HG03175 (cell line): Measurements from ENCODE around the gene GSE1.

Experiments used
- ATAC-seq: cut with Tn5 transposase; IDR thresholded peaks from one replicate; pipeline ENCODE4 v1.9.1; 2021; ENCODE audit warnings: mild to moderate bottlenecking, moderate library complexity; ENCODE audit not compliant: unreplicated experiment

Gene GSE1

DNA sequence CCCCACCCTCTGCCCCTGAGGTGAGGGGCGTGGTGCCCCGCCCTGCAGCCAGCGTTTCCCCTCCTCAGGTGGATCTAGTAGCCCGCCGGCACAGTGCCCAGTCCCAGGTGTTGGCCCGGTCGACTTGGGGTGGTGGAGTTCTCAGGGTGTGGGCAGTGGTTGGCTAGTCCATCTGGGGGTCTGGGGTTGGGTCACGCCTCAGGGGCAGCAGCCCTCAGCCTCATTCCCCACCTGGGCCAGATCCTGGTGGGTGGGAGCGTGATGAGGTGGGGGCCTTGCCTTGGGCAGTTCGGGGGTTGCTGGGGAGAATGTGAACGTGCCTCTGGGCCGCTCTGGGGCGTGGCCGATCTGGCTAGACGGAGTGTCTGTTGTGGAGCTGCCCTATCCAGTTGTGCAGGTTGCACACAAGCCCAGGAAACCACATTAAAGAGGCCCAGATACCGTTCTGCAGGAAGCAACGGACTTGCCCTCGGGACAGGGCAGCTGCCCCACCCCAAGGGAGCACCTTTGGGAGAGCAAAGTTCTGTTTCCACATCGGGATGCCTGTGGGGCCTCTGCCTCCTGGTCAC lies 32.0 kb downstream of the GSE1 start:
- no peak for ATAC-seq

DNA sequence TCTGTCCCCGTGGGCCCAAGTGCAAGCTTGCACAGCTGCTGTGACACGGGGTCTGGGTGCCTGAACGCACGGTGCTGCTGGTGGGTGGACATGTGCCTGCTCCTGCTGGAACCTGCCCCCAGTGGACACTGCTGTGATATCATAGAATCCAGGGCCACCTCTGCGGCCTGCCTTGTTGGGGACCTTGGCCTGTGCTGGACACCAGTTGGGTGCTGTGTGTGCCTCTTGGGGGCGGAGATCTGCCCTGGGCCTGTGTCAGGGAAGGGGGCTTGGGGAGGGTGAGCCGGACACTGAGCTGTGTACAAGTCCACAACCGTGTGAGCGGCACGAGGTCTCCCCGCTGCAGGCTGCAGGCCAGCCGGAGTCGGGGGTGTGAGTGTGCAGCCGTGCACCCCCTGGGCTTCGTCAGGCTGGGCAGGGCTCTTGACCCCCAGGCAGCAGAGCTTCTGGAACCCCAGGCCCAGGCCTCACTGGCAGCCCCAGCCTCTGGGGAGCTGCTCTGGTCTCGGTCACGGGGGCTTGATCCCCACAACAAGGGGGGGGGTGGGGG lies 33.3 kb downstream of the GSE1 start:
- no peak for ATAC-seq

DNA sequence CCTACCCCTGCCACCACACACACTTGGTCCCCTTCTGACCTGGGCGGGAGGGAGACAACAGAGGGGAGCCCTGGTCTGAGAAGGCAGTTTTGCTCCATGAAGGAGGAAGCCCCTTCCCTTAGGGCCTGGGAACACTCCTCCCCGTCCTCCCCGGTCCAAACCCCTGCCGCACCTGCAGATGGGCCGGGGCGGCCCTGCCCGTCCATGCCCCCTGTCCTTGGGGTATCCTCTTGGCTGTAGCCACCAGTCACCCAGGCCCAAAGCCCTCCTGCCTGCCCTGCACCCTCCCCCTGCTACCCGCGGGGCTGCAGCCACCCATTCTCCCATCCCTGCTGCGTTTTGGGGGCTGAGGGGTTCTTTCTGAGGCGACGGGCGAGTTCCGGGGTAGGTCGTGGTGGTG lies 33.9 kb downstream of the GSE1 start:
- ATAC-seq = no peak

DNA sequence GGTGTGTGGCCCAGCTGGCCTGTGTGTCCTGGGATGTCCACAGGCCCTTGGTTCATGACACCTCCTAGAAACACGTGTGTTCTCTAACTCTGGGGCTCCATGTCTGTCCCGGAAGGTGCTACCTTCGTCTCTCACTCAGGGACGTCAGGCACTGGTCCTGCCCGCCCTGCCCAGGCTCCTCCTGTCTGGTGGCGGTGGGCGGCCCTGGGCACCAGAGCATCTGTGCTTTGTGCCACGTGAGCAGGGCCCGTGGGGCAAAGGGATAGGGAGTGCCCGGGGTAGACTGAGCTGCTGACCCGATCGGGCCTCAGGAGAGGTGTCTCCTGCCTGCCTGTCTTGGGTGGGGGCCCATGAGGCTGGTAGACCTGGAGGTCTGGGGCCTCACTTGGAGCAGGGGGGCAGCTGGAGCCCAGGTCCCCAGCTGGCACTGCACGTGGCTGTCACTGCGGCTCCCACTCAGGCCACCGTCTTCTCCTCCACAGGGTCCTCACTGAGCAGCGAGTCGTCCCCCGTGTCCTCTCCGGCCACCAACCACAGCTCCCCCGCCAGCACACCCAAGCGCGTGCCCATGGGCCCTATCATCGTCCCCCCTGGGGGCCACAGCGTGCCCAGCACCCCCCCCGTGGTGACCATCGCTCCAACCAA lies 35.1 kb downstream of the GSE1 start:
- ATAC-seq = no peak

DNA sequence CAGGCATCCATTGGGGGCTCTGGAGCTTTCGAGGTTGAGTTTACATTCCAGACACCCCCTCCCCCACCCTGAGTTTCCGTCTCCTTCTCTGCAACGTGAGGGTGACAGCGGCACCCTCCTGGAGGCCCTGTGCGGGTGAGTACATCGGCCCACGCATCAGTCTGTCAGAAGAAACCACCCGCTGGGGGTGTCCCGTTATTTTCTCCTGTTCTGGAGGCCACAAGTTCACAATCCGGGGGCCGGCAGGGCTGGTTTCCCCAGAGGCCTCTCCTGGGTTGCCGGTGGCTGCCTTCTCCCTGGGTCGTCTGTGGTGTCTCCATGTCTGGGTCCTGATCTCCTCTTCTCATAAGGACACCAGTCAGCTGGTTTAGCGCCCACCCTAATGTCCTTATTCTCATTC lies 35.7 kb downstream of the GSE1 start:
- ATAC-seq = no peak

DNA sequence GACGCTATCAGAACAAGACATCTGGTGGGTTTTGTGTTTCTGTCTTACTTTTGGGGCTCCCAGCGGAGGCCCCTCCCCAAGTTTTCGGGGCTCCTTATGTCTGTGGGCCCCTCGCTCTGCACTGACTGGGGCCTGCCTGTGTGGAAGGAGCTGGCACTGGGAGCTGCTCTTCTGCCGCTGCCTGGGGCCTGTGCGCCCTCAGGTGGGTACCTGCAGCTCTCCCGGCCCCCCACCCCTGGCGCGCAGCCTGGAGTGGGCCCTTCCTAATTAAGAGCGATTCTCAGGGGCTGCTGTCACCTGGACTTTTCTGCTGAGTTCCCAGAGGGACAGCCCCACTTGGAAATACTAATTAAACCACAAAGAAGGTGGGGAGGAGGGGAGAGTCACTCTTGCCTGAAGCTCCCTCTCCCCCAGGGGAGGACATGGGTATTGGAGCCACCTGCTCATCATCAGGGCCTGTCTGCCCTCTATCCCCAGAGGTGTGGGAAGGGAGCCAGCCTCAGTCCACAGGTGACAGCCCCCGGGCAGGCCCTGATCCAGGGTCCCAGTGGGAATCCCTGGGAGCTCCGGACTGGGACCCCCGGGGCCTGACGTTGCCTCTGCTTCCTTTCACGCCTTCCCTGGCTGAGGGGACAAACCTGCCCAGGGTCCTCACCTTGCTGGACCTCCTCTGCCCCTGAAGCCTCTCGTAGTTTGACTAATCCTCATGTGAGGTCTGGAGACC lies 36.5 kb downstream of the GSE1 start:
- no peak for ATAC-seq

DNA sequence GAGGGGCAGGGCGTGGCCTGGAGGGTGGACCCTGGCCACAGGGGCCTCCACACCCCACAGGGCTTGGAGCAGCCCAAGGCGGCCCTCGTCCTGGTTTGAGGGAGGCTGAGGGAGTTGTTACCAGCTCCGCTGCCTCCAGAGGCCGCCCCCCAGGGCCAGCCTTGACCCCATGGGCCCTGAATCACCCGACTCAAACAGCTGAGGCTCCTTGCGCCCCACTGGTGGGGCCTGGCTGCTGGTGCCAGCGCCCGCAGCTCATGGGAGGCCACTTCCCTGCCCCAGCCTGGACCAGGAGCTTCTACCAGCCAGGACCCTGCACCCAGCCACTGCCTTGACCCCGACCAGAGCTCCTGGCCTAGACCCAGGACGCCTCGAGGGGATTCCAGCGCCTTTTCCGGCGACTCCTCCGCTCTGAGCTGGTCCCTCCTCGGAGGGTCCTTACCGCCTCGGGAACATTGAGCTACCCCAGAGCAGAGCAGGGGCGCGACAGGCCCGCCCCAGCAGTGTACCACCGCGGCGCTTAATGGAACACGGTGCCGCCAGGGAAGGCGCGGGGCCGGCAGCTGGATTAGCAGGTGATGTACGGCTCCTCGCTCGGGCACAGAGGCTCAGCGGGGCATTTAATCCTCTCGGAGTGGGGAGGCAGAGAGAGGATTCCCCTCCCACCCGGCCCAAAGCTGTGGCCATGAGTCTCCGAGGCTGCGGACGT lies 37.2 kb downstream of the GSE1 start:
- ATAC-seq = no peak

DNA sequence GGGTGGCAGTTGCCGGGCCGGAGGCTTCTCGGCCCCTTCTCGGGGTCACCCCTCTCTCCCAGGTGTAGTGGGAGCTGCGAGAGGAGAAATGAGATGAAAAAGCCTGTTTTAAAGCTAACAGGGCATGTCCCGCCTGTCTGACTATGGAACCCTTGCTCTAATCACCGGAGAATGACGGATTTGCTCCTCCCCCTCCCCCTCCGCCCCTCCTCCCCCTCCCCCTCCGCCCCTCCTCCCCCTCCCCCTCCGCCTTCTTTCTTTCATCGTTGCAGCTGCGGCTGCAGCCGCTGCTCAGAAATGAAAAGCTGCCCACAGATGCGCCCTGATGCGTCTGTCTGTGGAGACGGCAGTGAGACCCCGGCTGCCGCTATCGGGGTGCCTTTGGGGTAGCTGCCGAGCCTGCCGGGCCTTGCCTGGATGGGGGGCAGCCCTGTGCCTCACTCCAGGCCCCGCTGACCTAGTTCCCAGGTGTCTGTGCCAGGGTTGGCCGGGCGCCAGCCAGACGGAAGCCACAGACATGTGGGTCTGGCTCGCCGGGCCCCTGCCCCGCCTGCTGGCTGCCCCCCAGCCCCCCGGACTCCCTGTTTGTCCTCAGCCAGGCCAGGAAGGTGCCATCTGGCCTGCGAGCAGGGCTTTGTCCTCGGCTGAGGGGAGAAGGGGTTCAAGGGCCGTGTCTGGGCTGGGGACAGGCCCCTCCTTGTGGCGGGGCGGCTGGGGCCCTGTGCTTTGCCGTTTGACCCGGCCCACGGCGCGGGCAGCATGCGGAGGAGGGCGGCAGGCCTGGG lies 37.9 kb downstream of the GSE1 start:
- ATAC-seq = no peak

DNA sequence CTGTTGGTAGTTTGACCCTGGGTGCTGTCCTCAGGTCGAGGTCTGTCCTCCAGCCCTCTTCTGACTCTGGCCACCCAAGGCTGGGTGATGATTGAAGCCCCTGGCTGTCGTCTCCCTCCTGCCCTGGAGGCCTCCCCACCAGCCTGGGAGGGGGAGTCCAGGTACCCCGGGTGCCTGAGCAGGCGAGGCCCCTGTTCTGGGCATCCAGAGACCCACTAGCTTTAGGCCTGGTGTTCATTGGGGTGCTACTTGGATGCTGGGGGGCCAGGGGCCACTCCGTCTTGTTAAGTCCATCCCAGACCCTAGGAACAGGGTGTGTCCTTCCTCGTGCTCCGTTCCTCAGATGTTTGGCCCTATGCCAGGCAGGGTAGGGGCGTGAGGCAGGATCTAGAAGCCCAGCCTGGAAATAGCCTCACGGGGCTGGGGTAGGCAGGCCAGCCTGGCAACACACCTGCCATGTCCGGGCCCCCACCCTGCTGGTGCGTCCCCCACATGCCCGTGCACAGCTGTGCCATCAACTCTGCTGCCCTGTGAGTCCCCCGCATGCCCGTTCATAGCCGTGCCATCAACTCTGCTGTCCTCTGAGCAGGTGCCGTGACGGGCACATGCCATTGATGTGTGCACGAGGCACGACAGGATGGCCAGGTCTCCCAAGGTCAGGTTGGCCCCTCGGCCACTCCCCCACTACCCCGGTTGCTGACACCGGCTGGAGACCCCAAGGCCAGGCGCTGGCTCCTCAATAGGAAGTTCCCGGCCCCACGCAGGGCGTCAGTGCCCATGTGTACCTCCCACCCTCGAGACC lies 38.7 kb downstream of the GSE1 start:
- ATAC-seq = no peak

DNA sequence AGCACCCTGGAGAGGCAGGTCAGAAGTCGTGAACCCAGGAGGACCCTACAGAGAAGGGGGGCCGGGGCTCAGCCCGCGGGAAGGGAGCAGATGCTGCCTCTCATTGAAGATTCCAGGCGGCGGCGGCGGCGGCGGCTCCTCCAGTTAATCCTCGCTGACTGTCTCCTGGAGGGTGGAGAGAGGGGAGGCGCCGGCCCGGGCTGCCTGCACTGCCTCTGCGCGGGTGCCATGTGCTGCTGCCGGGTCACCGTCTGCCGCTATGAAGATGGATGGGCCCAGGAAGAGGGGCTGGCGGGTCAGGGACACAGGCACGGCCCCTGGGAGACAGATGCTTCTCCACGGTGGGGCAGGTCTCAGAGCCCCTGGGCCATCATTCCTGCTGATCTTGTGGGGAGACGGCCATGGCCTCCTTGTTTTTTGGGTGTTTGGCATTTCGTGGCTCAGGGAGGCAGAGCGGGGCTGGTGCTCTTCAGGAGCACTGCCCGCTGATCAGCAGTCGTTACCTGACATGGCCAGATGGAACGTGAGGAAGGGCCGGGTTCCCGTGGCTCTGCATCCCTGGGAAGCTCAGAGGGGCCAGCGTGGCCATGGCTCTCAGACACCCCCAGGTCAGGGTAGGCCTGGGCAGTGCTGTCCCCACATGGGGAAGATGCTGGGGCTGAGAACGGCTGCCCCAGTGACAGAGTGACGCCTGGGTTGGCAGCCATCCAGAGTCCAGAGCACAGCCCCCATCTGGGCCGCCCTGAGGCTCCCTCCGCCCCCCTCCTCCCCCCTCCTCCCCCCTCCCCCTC lies 39.5 kb downstream of the GSE1 start:
- no peak for ATAC-seq

DNA sequence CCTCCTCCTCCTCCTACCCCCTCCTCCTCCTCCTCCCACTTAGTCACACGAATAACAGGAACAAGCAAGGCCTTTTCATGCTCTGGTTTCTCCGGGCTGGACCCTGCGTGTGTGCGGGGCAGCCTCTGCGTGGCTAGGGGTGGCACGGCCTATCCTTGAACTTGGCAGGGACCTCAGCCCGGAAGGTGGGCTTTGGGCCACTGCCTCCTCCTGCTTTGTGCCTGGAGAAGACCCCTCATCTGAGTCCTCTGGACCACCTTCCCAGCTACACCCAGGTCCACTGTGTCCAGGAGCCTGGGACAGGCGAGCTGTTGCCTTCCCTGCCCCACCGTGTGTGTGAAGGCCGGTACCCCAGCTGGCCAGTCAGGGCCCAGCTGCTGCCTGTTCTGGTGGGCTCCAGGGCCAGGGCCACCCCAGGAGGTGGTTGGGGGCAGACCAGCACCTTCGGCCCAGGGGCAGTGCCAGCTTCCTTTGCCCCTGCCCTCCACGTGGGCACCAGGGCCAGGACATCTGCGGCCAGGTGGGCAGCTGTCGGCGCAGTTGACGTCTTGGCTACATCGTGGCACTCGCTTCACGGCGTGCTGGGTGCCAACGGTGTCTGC lies 40.3 kb downstream of the GSE1 start:
- no peak for ATAC-seq

DNA sequence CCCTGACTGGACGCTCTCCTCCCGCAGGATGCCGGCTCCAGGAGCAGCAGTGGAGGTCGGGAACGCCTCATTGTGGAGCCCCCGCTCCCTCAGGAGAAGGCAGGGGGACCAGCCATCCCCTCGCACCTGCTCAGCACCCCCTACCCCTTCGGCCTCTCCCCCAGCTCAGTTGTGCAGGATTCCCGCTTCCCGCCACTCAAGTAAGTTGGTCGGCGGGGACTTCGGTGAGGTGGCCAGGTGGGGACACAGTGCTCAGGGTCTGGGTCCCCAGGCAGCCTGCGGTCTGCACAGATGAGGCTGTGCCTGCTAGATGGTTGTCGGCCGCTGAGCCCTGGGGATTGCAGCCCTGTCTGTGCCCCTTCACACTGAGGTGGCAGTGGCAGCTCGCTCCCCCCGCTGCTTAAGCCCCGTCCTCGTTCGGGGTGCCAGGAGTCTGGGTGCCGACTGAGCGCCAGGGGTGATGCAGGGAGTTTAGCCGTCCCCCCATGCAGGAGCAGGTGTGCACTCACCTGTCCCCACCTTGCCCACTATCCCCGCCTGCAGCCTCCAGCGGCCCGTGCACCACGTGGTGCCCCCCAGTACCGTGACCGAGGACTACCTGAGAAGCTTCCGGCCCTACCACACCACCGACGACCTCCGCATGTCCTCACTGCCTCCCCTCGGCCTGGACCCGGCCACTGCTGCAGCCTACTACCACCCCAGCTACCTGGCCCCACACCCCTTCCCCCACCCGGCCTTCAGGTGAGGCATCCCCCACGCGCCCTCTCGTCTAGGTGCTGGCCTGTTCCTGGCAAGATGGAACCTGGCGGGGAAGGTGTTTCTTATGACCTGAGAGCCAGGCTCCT lies 41.4 kb downstream of the GSE1 start:
- no peak for ATAC-seq

DNA sequence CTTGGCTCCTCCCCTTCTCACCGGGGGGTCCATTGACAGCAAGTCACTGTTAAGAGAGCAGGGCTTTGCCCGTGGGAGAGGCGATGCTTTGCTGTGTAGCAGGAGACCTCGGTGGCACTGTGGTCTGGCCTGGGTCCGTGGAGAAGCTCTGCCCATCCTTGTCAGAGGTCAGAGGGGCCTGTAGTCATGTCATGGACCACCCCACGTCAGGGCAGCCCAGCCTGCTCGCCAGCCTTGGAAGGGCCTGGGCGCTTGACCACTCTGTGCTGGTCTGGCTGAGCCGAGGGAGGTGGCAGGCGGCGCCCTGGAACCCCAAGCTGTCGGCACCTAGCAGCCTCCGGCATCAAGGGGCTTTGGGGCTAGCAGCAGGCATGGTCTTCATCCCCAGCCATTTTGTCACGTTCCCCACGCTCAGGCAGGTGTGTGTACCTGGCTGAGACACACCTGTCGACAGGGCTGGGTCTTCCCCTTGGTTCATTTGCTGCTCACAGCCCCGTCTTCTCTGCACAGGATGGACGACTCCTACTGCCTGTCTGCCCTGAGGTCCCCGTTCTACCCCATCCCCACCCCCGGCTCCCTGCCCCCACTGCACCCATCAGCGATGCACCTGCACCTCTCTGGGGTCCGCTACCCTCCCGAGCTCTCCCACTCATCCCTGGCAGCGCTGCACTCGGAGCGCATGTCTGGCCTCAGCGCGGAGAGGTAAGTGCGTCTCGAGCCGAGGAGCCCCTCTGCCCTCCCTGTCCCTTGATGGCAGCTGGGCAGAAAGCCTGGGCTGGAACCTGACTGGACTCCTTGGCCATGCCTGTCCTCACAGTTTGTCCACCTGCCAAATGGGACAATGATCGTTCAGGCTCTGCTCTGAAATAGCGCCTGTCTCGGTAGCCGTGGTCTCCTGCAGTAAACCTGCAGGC lies 42.4 kb downstream of the GSE1 start:
- no peak for ATAC-seq

DNA sequence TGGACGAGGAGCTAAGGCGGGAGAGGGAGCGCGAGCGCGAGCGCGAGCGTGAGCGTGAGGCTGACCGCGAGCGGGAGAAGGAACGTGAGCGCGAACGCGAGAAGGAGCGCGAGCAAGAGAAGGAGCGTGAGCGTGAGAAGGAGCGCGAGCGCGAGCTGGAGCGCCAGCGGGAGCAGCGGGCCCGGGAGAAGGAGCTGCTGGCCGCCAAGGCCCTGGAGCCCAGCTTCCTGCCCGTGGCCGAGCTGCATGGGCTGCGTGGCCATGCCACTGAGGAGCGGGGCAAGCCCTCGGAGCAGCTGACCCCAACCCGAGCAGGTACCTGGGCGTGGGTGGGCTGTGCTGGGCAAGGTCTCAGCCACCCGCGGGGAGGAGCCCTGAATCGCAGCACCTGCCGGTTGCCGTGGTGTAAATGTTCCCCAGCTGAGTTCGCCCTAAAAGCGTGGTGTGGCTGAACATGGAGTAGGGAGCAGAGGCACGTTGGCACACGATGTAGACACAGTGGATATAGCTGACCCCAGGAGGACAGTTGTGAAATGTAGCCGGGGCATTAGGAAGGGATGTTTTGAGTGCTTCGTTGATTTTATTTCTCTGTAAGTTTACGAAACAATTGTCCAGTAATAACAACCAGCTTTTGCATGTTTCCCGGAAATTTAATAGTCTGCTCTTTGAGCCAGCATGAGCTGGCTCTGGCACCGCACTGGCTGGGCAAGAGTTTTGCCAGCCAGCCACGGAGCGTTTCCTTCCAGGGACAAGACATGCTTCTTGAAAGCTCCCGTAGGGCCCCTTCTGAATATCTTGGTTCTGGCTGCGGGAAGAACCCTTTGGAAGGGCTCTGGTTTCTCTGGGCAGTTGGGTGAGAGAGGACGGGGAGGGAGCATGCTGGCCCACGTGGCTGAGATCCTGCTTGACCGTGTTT lies 43.5 kb downstream of the GSE1 start:
- ATAC-seq = no peak

DNA sequence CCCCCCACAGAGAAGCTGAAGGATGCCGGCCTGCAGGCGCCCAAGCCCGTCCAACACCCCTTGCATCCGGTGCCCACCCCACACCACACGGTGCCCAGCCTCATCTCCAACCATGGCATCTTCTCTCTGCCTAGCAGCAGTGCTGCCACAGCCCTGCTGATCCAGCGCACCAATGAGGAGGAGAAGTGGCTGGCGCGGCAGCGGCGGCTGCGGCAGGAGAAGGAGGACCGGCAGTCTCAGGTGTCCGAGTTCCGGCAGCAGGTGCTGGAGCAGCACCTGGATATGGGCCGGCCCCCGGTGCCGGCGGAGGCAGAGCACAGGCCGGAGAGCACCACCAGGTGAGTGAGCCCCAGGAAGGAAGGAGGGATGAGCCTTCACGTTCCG lies 44.1 kb downstream of the GSE1 start:
- no peak for ATAC-seq

DNA sequence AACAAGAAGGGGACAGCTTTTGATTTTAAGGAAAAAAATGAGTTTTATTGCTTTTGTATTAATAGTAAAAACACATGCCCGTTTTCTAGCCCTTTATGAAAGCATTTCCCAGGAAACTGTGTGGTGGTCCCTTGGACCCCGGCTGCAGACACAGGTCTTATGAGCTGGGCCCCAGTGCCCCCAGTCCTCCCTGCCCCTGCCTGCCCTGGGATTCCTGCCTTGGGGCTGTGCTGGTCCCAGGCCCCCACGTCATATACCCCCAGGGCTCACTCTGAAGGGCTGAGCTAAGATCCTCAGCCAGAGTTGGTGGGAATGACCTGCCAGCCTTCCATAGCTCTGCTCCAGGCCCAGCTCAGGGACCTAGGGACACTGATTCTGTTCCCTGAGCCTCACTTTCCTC lies 44.9 kb downstream of the GSE1 start:
- no peak for ATAC-seq
